BLaER1 treated with 17β-estradiol and CSF1 and Interleukin-3, amounts not matched to agents 10 nM and 100 nM (cell line): Measurements from ENCODE around the gene ALG9.
"Not testable (repeated sequence)": the region's sequence is repeated elsewhere in the genome, so short reads cannot be mapped to it uniquely, and the experiment has no call there.

Experiments used
- H3K27ac ChIP-seq, 11 experiments: shearing (Covaris generic); formaldehyde crosslinking; 2 replicates each; pipeline ENCODE4 v1.8.1; 2022
- H3K27me3 ChIP-seq, 11 experiments: shearing (Covaris generic); formaldehyde crosslinking; 2 replicates each; pipeline ENCODE4 v1.8.1; 2022
- H3K36me3 ChIP-seq, 11 experiments: shearing (Covaris generic); formaldehyde crosslinking; 2 replicates each; pipeline ENCODE4 v1.8.1; 2022
- H3K4me1 ChIP-seq, 10 experiments: shearing (Covaris generic); formaldehyde crosslinking; 2 replicates each; pipeline ENCODE4 v1.8.1; 2022
- H3K4me2 ChIP-seq, 11 experiments: shearing (Covaris generic); formaldehyde crosslinking; 2 replicates each; pipeline ENCODE4 v1.8.1; 2022
- H3K4me3 ChIP-seq, 10 experiments: shearing (Covaris generic); formaldehyde crosslinking; 2 replicates each; pipeline ENCODE4 v1.8.1; 2022
- H3K9ac ChIP-seq, 11 experiments: shearing (Covaris generic); formaldehyde crosslinking; 2 replicates each; pipeline ENCODE4 v1.8.1; 2022
- H3K9me3 ChIP-seq, 11 experiments: shearing (Covaris generic); formaldehyde crosslinking; replicated peaks in 1 of 11; 2 replicates each; pipeline ENCODE4 v1.8.1; 2022
- H4K20me1 ChIP-seq, 11 experiments: shearing (Covaris generic); formaldehyde crosslinking; 2 replicates each; pipeline ENCODE4 v1.8.1; 2022
- Cebpa-rat ChIP-seq, 11 experiments: shearing (Covaris generic); IDR thresholded peaks; 2 replicates each; pipeline ENCODE4 v1.8.1; 2022

Gene ALG9

DNA sequence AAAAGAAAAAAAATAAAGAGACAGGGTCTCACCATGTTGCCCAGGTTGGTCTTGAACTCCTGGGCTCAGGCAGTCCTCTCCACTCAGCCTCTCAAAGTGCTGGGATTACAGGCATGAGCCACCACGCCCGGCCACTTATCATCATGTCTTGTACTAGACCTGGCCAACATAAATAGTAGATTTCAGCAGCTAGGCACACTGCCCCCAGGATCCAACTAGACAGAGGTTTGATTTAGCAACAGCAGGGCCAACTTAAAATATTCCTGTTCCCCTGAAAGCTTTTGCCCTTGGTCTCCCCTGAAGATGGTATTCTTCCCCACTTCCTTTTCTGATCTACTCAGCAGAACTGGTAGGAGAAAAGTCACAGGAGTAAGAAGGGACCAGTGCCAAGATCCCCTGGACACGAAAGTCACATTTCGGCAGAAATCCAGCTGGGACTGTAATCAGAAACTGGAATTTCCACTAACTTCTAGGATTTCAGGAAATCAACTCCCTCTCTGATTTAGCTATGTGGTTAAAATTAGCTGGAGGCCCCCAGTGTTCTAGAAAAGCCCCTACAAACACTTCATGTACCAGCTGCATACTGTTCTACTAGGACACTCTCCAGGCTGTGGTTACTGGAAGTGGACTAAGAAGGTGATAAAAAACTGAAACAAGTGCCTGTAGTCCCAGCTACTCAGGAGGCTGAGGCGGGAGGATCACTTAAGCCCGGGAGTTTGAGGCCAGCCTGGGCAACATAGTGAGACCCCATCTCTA lies 96.2 kb downstream of the ALG9 start:
- H3K27me3 ChIP-seq, result no peaks in the 10 kb centered on the region
- peaks cover 0 to 10% (median 7%) of the 10 kb centered on the region in 10 experiments; a peak in 7 of 20 replicates for H3K4me1 ChIP-seq
- H3K9ac ChIP-seq, result no peak overlapping the region
- no peaks in the 10 kb centered on the region for H4K20me1 ChIP-seq
- no peaks in the 10 kb centered on the region for H3K9me3 ChIP-seq
- TF ChIP-seq Cebpa-rat (IDR thresholded peaks at IDR 0.05), result no peak
- no peaks in the 10 kb centered on the region for H3K36me3 ChIP-seq
- H3K27ac ChIP-seq, result no peak overlapping the region
- no peak overlapping the region for H3K4me2 ChIP-seq
- no peak overlapping the region for H3K4me3 ChIP-seq

GRCh38 chr11:111772535-111772934 lies 98.8 kb downstream of the ALG9 start:
- H3K36me3 ChIP-seq, result no peaks in the 10 kb centered on the region
- H3K9ac ChIP-seq, result no peak overlapping the region
- H3K27me3 ChIP-seq, result no peaks in the 10 kb centered on the region
- no peak overlapping the region for H3K27ac ChIP-seq
- peaks cover 0 to 10% (median 7%) of the 10 kb centered on the region in 10 experiments; a peak in 7 of 20 replicates for H3K4me1 ChIP-seq
- H3K9me3 ChIP-seq, result no peaks in the 10 kb centered on the region
- no peak overlapping the region for H3K4me3 ChIP-seq
- no peaks in the 10 kb centered on the region for H4K20me1 ChIP-seq
- H3K4me2 ChIP-seq, result no peak overlapping the region
- TF ChIP-seq Cebpa-rat (IDR thresholded peaks at IDR 0.05), result no peak

- not testable (repeated sequence) for H3K4me2 ChIP-seq, H3K9me3 ChIP-seq, H3K9ac ChIP-seq, H4K20me1 ChIP-seq, H3K27me3 ChIP-seq, H3K36me3 ChIP-seq, H3K27ac ChIP-seq, H3K4me3 ChIP-seq
- peaks cover 0 to 10% (median 8%) of the 10 kb centered on the region in 10 experiments; a peak in 15 of 20 replicates for H3K4me1 ChIP-seq
Observed at GRCh38 chr11:111771205-111771604, 100.2 kb downstream of the ALG9 start.

DNA sequence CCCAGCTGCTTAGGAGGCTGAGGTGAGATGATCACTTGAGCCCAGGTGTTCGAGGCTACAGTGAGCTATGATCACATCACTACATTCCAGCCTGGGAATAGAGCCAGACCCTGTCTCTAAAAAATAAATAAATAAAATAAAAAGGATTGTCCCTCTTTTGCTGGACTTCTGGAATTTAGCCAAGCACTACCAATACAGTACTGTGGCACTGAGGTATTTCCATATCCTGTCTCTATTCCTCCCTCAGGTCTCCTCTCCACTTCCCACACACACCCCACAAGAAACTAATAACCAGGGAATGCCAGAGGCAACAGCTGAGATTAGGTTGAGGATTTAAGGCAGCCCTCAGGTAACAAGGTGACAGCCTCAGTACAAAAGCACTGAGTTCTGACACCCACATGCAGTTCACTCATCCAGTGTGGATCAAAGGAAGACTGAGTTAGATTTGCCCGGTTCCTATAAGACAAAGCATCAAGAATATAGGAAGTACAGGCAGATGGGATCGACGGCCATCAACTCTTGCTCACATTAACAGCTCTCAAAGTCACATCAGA lies 100.7 kb downstream of the ALG9 start:
- H3K27me3 ChIP-seq, result peaks cover 0 to 6% (median 0%) of the 10 kb centered on the region in 11 experiments; a peak in 6 of 22 replicates
- no peak overlapping the region for H3K27ac ChIP-seq
- no peak overlapping the region for H3K4me2 ChIP-seq
- H3K36me3 ChIP-seq, result no peaks in the 10 kb centered on the region
- no peak overlapping the region for H3K9ac ChIP-seq
- no peak for TF ChIP-seq Cebpa-rat (IDR thresholded peaks at IDR 0.05)
- no peaks in the 10 kb centered on the region for H4K20me1 ChIP-seq
- peaks cover 0 to 10% (median 8%) of the 10 kb centered on the region in 10 experiments; a peak in 15 of 20 replicates for H3K4me1 ChIP-seq
- no peak overlapping the region for H3K4me3 ChIP-seq
- no peaks in the 10 kb centered on the region for H3K9me3 ChIP-seq

- Histone ChIP-seq H3K9me3 (no peaks in the 10 kb centered on the region), H3K4me1 (peaks cover 14 to 42% (median 32%) of the 10 kb centered on the region in 10 experiments), H3K9ac (peak overlapping the region; percentile 75 to 90 (median 86); a peak in 20 of 22 replicates), H3K4me2 (peak overlapping the region; percentile 87 to 100 (median 94)), H3K36me3 (peaks cover 15 to 32% (median 29%) of the 10 kb centered on the region in 11 experiments), H4K20me1 (peaks cover 0 to 32% (median 4%) of the 10 kb centered on the region in 11 experiments; a peak in 8 of 22 replicates), H3K27ac (peak overlapping the region in 9 of 11 experiments; percentile 32 to 84 (median 75); a peak in 13 of 22 replicates), H3K4me3 (peak overlapping the region; percentile 79 to 99 (median 94)), H3K27me3 (peaks cover 0 to 6% (median 0%) of the 10 kb centered on the region in 11 experiments; a peak in 6 of 22 replicates)
- TF ChIP-seq Cebpa-rat (IDR thresholded peaks at IDR 0.05), result no peak
Observed at GRCh38 chr11:111766834-111767142, 104.6 kb downstream of the ALG9 start.

- peak within 1 kb of the TSS; percentile 79 to 99 (median 94) for H3K4me3 ChIP-seq
- H3K27ac ChIP-seq, result peak within 1 kb of the TSS; percentile 53 to 84 (median 75); a peak in 21 of 22 replicates
- peaks cover 0 to 6% (median 0%) of the 10 kb centered on the region in 11 experiments; a peak in 6 of 22 replicates for H3K27me3 ChIP-seq
- peaks cover 21 to 38% (median 34%) of the 10 kb centered on the region in 11 experiments for H3K36me3 ChIP-seq
- H3K9ac ChIP-seq, result peak within 1 kb of the TSS; percentile 80 to 90 (median 86)
- peaks cover 0 to 37% (median 4%) of the 10 kb centered on the region in 11 experiments; a peak in 8 of 22 replicates for H4K20me1 ChIP-seq
- H3K4me2 ChIP-seq, result peak within 1 kb of the TSS; percentile 92 to 100 (median 94)
- no peaks in the 10 kb centered on the region for H3K9me3 ChIP-seq
- no peak for TF ChIP-seq Cebpa-rat (IDR thresholded peaks at IDR 0.05)
- peaks cover 14 to 42% (median 32%) of the 10 kb centered on the region in 10 experiments for H3K4me1 ChIP-seq
Observed at GRCh38 chr11:111765984-111766833, 105.2 kb downstream of the ALG9 start, which contains the start of gene PPP2R1B. PPP2R1B (minus strand) TSS chr11:111766389; CDS start chr11:111766361, 28 bp downstream.

DNA sequence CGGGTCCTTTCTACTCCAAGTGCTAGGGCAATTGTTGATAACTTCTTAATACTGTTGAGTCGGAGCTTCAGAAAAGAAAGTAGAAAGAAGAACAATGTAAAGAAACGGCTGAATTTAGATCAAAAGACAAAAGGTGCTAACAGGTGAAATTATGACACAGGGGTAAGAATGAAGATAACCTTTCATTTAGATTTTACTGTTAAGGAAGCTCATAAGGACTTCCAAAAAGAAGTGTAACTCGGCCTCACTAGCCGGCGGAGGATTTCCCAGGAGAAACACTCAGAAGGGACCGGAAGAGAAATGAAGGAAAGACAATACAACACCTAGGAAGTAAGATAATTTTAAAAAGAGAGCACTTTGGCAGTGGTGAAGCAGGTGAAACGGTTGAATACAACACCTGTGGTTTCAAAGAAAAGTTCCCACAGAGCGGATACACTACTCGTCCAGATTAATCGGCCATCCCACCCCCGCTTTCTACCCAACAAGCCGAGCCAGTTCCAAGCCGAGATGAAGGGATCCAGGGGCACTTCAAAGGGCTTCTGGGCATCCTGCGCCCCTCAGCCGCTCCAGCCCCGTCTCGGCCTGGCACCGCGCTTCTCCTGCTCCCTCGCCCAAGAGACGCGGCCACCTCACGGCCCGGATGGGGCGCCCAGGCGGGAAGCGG lies 105.9 kb downstream of the ALG9 start:
- peaks cover 14 to 42% (median 33%) of the 10 kb centered on the region in 10 experiments for H3K4me1 ChIP-seq
- peaks cover 0 to 37% (median 4%) of the 10 kb centered on the region in 11 experiments; a peak in 8 of 22 replicates for H4K20me1 ChIP-seq
- peak overlapping the region; percentile 53 to 84 (median 75); a peak in 21 of 22 replicates for H3K27ac ChIP-seq
- H3K27me3 ChIP-seq, result peaks cover 0 to 6% (median 0%) of the 10 kb centered on the region in 11 experiments; a peak in 6 of 22 replicates
- H3K9me3 ChIP-seq, result no peaks in the 10 kb centered on the region
- H3K9ac ChIP-seq, result peak overlapping the region; percentile 80 to 90 (median 86)
- peak overlapping the region; percentile 69 to 93 (median 90) for H3K4me2 ChIP-seq
- peak overlapping the region; percentile 79 to 99 (median 94) for H3K4me3 ChIP-seq
- TF ChIP-seq Cebpa-rat (IDR thresholded peaks at IDR 0.05), result no peak
- H3K36me3 ChIP-seq, result peaks cover 29 to 45% (median 42%) of the 10 kb centered on the region in 11 experiments

DNA sequence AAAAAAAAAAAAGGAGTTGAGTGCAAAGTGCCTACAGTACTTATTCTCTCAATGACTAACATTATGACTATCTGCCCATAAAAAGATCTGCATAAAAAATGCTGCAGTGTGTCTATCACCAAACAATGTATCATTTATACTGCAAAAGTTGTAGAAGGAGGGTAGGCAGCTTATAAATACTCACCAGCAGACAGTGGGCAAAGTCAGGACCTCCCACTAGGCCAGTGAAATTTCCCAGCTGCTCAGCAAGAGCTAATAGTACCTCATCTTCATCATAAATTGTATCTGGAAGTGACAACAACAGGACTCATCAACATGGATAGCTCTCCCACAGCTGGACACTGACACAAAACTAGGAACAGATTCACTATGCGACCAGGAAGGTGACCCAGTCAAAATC lies 106.8 kb downstream of the ALG9 start:
- Histone ChIP-seq H3K9ac (peak overlapping the region in 10 of 11 experiments; percentile 80 to 90 (median 86); a peak in 15 of 22 replicates), H3K4me2 (peak overlapping the region; percentile 69 to 93 (median 90)), H4K20me1 (peaks cover 0 to 37% (median 4%) of the 10 kb centered on the region in 11 experiments; a peak in 8 of 22 replicates), H3K4me3 (peak overlapping the region; percentile 79 to 99 (median 94); a peak in 19 of 20 replicates), H3K27me3 (peaks cover 0 to 6% (median 0%) of the 10 kb centered on the region in 11 experiments; a peak in 6 of 22 replicates), H3K36me3 (peaks cover 37 to 54% (median 50%) of the 10 kb centered on the region in 11 experiments), H3K27ac (no peak overlapping the region), H3K9me3 (no peaks in the 10 kb centered on the region), H3K4me1 (peaks cover 14 to 50% (median 40%) of the 10 kb centered on the region in 10 experiments)
- TF ChIP-seq Cebpa-rat (IDR thresholded peaks at IDR 0.05), result no peak
